Neural cell (in vitro differentiated cells): Measurements from ENCODE around the gene QRICH1. TPM values are rescaled to one million over a fixed set of nuclear protein-coding genes. Genes with fewer than 3 reads are reported as not detected.
A peak's percentile ranks its signal among the peaks of the same experiment; 100 is the strongest.

Experiments
- H2AFZ ChIP-seq: fragments of 200-600, 300-800 bp; sonication (generic), shearing (Covaris generic); 2 replicates; pipeline ENCODE4 v1.6.0; 2014; ENCODE audit warnings: low read depth, mild to moderate bottlenecking, antibody characterized with exemption, low read length, moderate library complexity
- H3F3A ChIP-seq: fragments of 200-600 bp; shearing (Covaris generic); 2 replicates; pipeline ENCODE4 v1.6.1; 2016; ENCODE audit warnings: mild to moderate bottlenecking, moderate library complexity, mixed read lengths, antibody characterized with exemption, low read length; ENCODE audit not compliant: insufficient read depth, poor library complexity, severe bottlenecking
- H3K27ac ChIP-seq: fragments of 200-600, 300-800 bp; sonication (generic), shearing (Covaris generic); 2 replicates; pipeline ENCODE4 v1.5.1; 2014; ENCODE audit warnings: mild to moderate bottlenecking, low read length, moderate library complexity
- H3K27me3 ChIP-seq: fragments of 300-800, 200-600 bp; sonication (generic), shearing (Covaris generic); 2 replicates; pipeline ENCODE4 v1.6.0; 2014; ENCODE audit warnings: mild to moderate bottlenecking, low read depth, low read length, moderate library complexity; ENCODE audit not compliant: insufficient read depth
- H3K36me3 ChIP-seq: fragments of 300-800, 200-600 bp; sonication (generic), shearing (Covaris generic); 2 replicates; pipeline ENCODE4 v1.5.1; 2014; ENCODE audit warnings: mild to moderate bottlenecking, antibody characterized with exemption, low read length, moderate library complexity; ENCODE audit not compliant: insufficient read depth
- H3K4me2 ChIP-seq: fragments of 300-800, 200-600 bp; sonication (generic), shearing (Covaris generic); 2 replicates; pipeline ENCODE4 v1.6.0; 2014; ENCODE audit warnings: mild to moderate bottlenecking, low read length
- H3K4me3 ChIP-seq: fragments of 300-800, 200-600 bp; sonication (generic), shearing (Covaris generic); 2 replicates; pipeline ENCODE4 v1.5.1; 2014; ENCODE audit warnings: mild to moderate bottlenecking, low read length, moderate library complexity
- H3K79me2 ChIP-seq: fragments of 200-600 bp; shearing (Covaris generic); replicated peaks from 2 replicates; pipeline ENCODE4 v1.6.0; 2014; ENCODE audit warnings: mild to moderate bottlenecking, low read length, moderate library complexity; ENCODE audit not compliant: insufficient read depth
- H3K9ac ChIP-seq: fragments of 300-800, 200-600 bp; sonication (generic), shearing (Covaris generic); 2 replicates; pipeline ENCODE4 v1.6.1; 2016; ENCODE audit warnings: mild to moderate bottlenecking, low read length, mixed read lengths
- H3K9me2 ChIP-seq: fragments of 200-600 bp; shearing (Covaris generic); 2 replicates; pipeline ENCODE4 v1.6.1; 2016; ENCODE audit warnings: mild to moderate bottlenecking, low read length, mixed read lengths; ENCODE audit not compliant: insufficient read depth
- H3K9me3 ChIP-seq: fragments of 200-600, 300-800 bp; sonication (generic), shearing (Covaris generic); 2 replicates; pipeline ENCODE4 v1.6.1; 2016; ENCODE audit warnings: mild to moderate bottlenecking, mixed run types, low read length, moderate library complexity, mixed read lengths
- H4K20me1 ChIP-seq: fragments of 200-600 bp; shearing (Covaris generic); 2 replicates; pipeline ENCODE4 v1.6.1; 2016; ENCODE audit warnings: mild to moderate bottlenecking, mixed run types; ENCODE audit not compliant: insufficient read depth
- EP300 ChIP-seq: fragments of 450-650 bp; conservative IDR thresholded peaks from 2 replicates; pipeline ENCODE4 v1.6.1; 2014; ENCODE audit warnings: antibody characterized with exemption, mild to moderate bottlenecking, moderate library complexity; ENCODE audit not compliant: poor library complexity, severe bottlenecking
- EZH2 ChIP-seq: fragments of 200-600, 300-800 bp; shearing (Covaris generic), sonication (generic); IDR thresholded peaks from 2 replicates; pipeline ENCODE4 v1.6.1; 2014; ENCODE audit warnings: antibody characterized with exemption, low read length, borderline replicate concordance, mild to moderate bottlenecking; ENCODE audit not compliant: insufficient read depth, poor library complexity, severe bottlenecking
- MXI1 ChIP-seq: fragments of 450-650 bp; conservative IDR thresholded peaks from 2 replicates; pipeline ENCODE4 v1.6.1; 2014; ENCODE audit warnings: antibody characterized with exemption, mild to moderate bottlenecking; ENCODE audit not compliant: poor library complexity, severe bottlenecking
- POLR2AphosphoS5 ChIP-seq: IDR thresholded peaks from 2 replicates; pipeline ENCODE4 v1.6.1; 2012
- RAD21 ChIP-seq: fragments of 450-650 bp; conservative IDR thresholded peaks from 2 replicates; pipeline ENCODE4 v1.6.1; 2014; ENCODE audit warnings: antibody characterized with exemption, mild to moderate bottlenecking, moderate library complexity
- SMC3 ChIP-seq: fragments of 450-650 bp; conservative IDR thresholded peaks from 2 replicates; pipeline ENCODE4 v1.6.1; 2014; ENCODE audit warnings: antibody characterized with exemption, mild to moderate bottlenecking, moderate library complexity; ENCODE audit not compliant: poor library complexity
- TAF1 ChIP-seq: IDR thresholded peaks from 2 replicates; pipeline ENCODE4 v1.6.1; 2012; ENCODE audit warnings: low read depth
- polyA plus RNA-seq: library from polyadenylated mRNA; depleted of rRNA; stranded (reverse); fragments of >200 nt; gene quantifications from 2 replicates; pipeline ENCODE4 v1.2.3, GENCODE V29; 2014
- TF ChIP-seq, protein P1 (sequence below): IDR thresholded peaks from 2 replicates; pipeline ENCODE4 v1.6.1; 2012; ENCODE audit warnings: borderline replicate concordance
- TF ChIP-seq, protein P2 (sequence below): fragments of 450-650 bp; IDR thresholded peaks from 2 replicates; pipeline ENCODE4 v1.5.1; 2014; ENCODE audit warnings: antibody characterized with exemption, mild to moderate bottlenecking, moderate library complexity; ENCODE audit not compliant: poor library complexity, severe bottlenecking

QRICH1 gene
- polyA plus RNA-seq, 1 donor from 2014 or later: 87.5 TPM

DNA sequence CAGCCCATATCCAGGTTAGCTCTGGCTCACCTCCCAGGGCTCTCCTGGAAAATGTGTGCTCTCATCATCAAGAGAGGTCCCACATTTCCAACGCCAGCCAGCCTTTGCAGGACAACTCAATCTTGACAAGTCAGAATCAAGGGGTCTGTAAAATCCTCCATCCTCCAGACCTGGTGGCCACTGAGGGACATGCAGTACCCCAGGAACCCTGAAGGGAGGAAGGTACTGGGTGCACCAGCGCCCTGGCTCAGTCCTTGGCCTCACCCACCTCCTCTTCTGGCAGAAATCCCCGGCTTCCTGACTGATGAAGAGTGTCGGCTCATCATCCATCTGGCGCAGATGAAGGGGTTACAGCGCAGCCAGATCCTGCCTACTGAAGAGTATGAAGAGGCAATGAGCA is 92.7 kb downstream of the QRICH1 start:
- no peak overlapping the region for H3K27ac ChIP-seq
- no peaks in the 10 kb centered on the region for H3K9me3 ChIP-seq
- no peak overlapping the region for H3K4me3 ChIP-seq
- no peak overlapping the region for H2AFZ ChIP-seq
- no peaks in the 10 kb centered on the region for H3K27me3 ChIP-seq
- H3K4me2 ChIP-seq: no peak overlapping the region
- no peaks in the 10 kb centered on the region for H3K9me2 ChIP-seq
- H3K79me2 ChIP-seq: no peaks in the 10 kb centered on the region
- no peaks in the 10 kb centered on the region for H4K20me1 ChIP-seq
- TF ChIP-seq, protein P1, sequence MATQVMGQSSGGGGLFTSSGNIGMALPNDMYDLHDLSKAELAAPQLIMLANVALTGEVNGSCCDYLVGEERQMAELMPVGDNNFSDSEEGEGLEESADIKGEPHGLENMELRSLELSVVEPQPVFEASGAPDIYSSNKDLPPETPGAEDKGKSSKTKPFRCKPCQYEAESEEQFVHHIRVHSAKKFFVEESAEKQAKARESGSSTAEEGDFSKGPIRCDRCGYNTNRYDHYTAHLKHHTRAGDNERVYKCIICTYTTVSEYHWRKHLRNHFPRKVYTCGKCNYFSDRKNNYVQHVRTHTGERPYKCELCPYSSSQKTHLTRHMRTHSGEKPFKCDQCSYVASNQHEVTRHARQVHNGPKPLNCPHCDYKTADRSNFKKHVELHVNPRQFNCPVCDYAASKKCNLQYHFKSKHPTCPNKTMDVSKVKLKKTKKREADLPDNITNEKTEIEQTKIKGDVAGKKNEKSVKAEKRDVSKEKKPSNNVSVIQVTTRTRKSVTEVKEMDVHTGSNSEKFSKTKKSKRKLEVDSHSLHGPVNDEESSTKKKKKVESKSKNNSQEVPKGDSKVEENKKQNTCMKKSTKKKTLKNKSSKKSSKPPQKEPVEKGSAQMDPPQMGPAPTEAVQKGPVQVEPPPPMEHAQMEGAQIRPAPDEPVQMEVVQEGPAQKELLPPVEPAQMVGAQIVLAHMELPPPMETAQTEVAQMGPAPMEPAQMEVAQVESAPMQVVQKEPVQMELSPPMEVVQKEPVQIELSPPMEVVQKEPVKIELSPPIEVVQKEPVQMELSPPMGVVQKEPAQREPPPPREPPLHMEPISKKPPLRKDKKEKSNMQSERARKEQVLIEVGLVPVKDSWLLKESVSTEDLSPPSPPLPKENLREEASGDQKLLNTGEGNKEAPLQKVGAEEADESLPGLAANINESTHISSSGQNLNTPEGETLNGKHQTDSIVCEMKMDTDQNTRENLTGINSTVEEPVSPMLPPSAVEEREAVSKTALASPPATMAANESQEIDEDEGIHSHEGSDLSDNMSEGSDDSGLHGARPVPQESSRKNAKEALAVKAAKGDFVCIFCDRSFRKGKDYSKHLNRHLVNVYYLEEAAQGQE: no peak
- TF ChIP-seq EZH2 (no peak), TAF1 (no peak), MXI1 (no peak), POLR2AphosphoS5 (no peak), SMC3 (no peak), EP300 (no peak), RAD21 (no peak)
- TF ChIP-seq, protein P2, sequence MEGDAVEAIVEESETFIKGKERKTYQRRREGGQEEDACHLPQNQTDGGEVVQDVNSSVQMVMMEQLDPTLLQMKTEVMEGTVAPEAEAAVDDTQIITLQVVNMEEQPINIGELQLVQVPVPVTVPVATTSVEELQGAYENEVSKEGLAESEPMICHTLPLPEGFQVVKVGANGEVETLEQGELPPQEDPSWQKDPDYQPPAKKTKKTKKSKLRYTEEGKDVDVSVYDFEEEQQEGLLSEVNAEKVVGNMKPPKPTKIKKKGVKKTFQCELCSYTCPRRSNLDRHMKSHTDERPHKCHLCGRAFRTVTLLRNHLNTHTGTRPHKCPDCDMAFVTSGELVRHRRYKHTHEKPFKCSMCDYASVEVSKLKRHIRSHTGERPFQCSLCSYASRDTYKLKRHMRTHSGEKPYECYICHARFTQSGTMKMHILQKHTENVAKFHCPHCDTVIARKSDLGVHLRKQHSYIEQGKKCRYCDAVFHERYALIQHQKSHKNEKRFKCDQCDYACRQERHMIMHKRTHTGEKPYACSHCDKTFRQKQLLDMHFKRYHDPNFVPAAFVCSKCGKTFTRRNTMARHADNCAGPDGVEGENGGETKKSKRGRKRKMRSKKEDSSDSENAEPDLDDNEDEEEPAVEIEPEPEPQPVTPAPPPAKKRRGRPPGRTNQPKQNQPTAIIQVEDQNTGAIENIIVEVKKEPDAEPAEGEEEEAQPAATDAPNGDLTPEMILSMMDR: no peak
- no peak overlapping the region for H3K9ac ChIP-seq
- no peaks in the 10 kb centered on the region for H3F3A ChIP-seq
- H3K36me3 ChIP-seq: no peaks in the 10 kb centered on the region

DNA sequence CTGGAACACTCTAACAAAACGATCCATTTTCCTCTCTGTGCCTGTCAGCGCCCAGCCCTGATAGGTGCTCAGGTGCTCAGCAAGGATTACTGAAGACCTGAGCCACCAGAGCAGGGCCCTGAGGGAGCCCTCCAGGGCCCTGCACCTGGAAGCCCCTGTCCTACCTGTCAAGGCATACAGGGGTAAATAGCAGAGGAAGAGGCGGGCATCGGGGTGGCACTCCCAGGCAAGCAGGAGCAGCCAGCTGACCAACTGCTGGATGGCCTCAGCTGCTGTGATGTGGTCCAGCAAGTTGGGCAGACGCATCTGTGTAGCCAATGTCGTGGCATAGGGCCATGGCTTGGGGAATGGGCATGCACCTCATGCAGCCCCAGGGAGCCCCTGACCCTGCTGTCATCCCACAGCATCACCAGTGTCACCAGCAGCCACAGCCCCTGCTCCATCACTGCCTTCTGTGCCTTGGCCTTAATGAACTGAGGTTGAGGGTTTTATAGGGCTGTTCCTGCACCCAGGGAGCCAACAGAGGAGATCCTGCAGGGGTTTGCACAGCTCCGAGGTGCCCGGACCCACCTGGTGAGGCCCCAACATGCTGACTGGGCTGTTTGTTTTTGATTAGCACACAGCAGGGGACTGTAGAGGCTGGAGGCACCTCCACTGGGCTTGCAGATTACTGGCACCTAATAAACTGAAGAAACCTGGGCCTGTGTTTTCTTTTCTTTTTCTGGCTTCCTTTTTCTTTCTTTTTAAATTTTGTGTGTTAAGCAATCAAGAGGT is 94.6 kb downstream of the QRICH1 start:
- Histone ChIP-seq H3K9me2 (no peaks in the 10 kb centered on the region), H3K9me3 (no peaks in the 10 kb centered on the region), H3K27me3 (no peaks in the 10 kb centered on the region), H3K4me2 (no peak overlapping the region), H3K4me3 (no peak overlapping the region), H4K20me1 (no peaks in the 10 kb centered on the region), H3K79me2 (no peaks in the 10 kb centered on the region), H3K9ac (no peak overlapping the region), H2AFZ (no peak overlapping the region), H3K36me3 (no peaks in the 10 kb centered on the region), H3K27ac (peak overlapping the region; percentile 80), H3F3A (no peaks in the 10 kb centered on the region)
- TF ChIP-seq EP300 (no peak), TAF1 (no peak), EZH2 (no peak), SMC3 (no peak), POLR2AphosphoS5 (no peak), MXI1 (no peak), RAD21 (no peak)
- TF ChIP-seq, protein P1: no peak
- TF ChIP-seq, protein P2: no peak
